Upper lobe of left lung (tissue), 4 donors: ENCODE measurements around the gene HOXD12.

Experiments used
- EP300 ChIP-seq, 4 donors: sonication (generic); formaldehyde crosslinking; IDR thresholded peaks; one replicate each; pipeline ENCODE4 v1.5.1; 2017; ENCODE audit warnings: antibody characterized with exemption in 4 of 4, control low read depth in 2 of 4
- POLR2A ChIP-seq, 4 donors: fragments of 450-650 bp; IDR thresholded peaks; one replicate each; pipeline ENCODE4 v1.5.1; 2016 to 2017; ENCODE audit warnings: antibody characterized with exemption in 4 of 4, mild to moderate bottlenecking in 2 of 4
- POLR2AphosphoS5 ChIP-seq, 2 donors: sonication (generic); formaldehyde crosslinking; IDR thresholded peaks; one replicate each; pipeline ENCODE4 v1.5.1; 2017; ENCODE audit warnings: antibody characterized with exemption in 2 of 2
- TF ChIP-seq, protein P1 (sequence below), 6 experiments: fragments of 450-650 bp in 4 of 6; fragments of 200-600 bp in 2 of 6; sonication (generic) in 2 of 6; IDR thresholded peaks; one replicate each; pipeline ENCODE4 v1.5.1; 2016 to 2019; ENCODE audit warnings: antibody characterized with exemption in 6 of 6

DNA sequence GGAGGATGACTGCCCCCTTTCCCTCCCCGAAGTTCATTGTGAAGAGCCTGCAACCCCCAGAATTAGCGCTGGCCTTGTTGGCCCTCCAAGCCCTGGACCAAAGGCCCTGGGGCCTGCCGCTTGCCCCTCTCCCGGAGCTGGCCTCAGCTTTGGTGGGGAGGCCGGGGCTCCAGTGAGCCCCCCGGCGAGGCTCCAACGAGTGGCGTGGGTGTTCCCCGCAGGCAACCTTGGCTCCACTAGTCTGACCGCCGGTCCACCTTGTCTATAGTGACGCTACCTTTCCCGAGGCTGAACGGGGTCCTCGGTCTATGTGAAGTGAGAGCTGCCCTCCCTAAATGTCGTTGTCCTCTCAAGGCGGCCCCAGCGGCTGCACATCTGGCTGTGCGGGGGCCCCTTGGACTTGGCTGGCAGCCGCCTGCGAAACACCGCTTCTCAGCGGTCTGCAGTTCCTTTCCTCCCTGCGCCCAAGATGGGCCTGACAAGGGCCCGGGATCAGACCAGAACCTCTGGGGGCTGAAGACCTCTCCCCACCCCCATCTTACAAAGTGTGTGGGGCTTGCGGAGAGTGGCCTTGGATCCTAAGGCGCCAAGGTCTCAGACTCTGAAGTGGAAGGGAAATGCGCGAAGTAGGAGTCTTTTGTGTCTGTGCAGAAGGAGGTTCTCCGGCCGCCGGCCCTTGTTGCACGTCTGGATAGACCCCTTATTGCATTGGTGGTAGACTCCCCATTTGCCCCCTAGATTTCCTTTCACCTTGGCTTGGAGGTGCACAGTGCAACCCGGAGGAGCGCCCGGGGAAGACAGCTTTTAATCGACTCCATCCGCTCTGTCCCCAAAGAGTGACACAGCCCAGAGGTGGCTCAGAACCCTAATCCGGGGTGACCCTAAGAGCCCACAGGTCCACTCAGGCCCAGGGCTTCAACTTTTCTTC, 13.0 kb downstream of the HOXD12 start:
- TF ChIP-seq, protein P1, sequence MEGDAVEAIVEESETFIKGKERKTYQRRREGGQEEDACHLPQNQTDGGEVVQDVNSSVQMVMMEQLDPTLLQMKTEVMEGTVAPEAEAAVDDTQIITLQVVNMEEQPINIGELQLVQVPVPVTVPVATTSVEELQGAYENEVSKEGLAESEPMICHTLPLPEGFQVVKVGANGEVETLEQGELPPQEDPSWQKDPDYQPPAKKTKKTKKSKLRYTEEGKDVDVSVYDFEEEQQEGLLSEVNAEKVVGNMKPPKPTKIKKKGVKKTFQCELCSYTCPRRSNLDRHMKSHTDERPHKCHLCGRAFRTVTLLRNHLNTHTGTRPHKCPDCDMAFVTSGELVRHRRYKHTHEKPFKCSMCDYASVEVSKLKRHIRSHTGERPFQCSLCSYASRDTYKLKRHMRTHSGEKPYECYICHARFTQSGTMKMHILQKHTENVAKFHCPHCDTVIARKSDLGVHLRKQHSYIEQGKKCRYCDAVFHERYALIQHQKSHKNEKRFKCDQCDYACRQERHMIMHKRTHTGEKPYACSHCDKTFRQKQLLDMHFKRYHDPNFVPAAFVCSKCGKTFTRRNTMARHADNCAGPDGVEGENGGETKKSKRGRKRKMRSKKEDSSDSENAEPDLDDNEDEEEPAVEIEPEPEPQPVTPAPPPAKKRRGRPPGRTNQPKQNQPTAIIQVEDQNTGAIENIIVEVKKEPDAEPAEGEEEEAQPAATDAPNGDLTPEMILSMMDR (IDR thresholded peaks at IDR 0.05) = no peak
- TF ChIP-seq POLR2A (IDR thresholded peaks at IDR 0.05) (no peak), POLR2AphosphoS5 (IDR thresholded peaks at IDR 0.05) (no peak), EP300 (IDR thresholded peaks at IDR 0.05) (no peak)
